SK-N-SH (cell line): ENCODE data around the gene RABL2B.
"Not testable (repeated sequence)": the region's sequence is repeated elsewhere in the genome, so short reads cannot be mapped to it uniquely, and the experiment has no call there.

Source experiments
- ELF1 ChIP-seq: IDR thresholded peaks from 2 replicates; pipeline ENCODE4 v1.4.0; 2012
- GABPA ChIP-seq: IDR thresholded peaks from 2 replicates; pipeline ENCODE4 v1.4.0; 2012; ENCODE audit warnings: low read depth, mild to moderate bottlenecking
- POLR2AphosphoS5 ChIP-seq: IDR thresholded peaks from 2 replicates; pipeline ENCODE4 v1.6.1; 2012; ENCODE audit warnings: low read depth, low read length
- RFX5 ChIP-seq: IDR thresholded peaks from 2 replicates; pipeline ENCODE4 v1.6.1; 2012; ENCODE audit warnings: mild to moderate bottlenecking, improper control_type of control experiment, low read length
- TAF1 ChIP-seq: IDR thresholded peaks from 2 replicates; pipeline ENCODE4 v1.6.1; 2012; ENCODE audit warnings: low read depth, mild to moderate bottlenecking, low read length, moderate library complexity, borderline replicate concordance
- ZBTB33 ChIP-seq: IDR thresholded peaks from 2 replicates; pipeline ENCODE4 v1.4.0; 2012; ENCODE audit warnings: low read depth, borderline replicate concordance
- TF ChIP-seq, protein P1 (sequence below): fragments of 200-600 bp; sonication (generic); IDR thresholded peaks from 2 replicates; pipeline ENCODE4 v1.6.1; 2017; ENCODE audit warnings: antibody characterized with exemption, mild to moderate bottlenecking, moderate library complexity

- TF ChIP-seq POLR2AphosphoS5, ZBTB33, TAF1, ELF1, RFX5, GABPA: not testable (repeated sequence)
- TF ChIP-seq, protein P1, sequence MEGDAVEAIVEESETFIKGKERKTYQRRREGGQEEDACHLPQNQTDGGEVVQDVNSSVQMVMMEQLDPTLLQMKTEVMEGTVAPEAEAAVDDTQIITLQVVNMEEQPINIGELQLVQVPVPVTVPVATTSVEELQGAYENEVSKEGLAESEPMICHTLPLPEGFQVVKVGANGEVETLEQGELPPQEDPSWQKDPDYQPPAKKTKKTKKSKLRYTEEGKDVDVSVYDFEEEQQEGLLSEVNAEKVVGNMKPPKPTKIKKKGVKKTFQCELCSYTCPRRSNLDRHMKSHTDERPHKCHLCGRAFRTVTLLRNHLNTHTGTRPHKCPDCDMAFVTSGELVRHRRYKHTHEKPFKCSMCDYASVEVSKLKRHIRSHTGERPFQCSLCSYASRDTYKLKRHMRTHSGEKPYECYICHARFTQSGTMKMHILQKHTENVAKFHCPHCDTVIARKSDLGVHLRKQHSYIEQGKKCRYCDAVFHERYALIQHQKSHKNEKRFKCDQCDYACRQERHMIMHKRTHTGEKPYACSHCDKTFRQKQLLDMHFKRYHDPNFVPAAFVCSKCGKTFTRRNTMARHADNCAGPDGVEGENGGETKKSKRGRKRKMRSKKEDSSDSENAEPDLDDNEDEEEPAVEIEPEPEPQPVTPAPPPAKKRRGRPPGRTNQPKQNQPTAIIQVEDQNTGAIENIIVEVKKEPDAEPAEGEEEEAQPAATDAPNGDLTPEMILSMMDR: not testable (repeated sequence)
These were observed 28.2 kb downstream of the RABL2B start for GRCh38 chr22:50755251-50755650.
